ENCODE measurements around the gene SLC22A15.

- TF ChIP-seq POLR2AphosphoS5 (IDR thresholded peaks at IDR 0.05; ENCODE audit: low read depth, low read length) (no peak), POLR2A (IDR thresholded peaks at IDR 0.05; ENCODE audit: low read depth, low read length) (no peak)
These were observed 42.7 kb upstream of the SLC22A15 start for GRCh38 chr1:115933625-115934024.

All from GM12892 (cell line).